Measurements from ENCODE around the gene SDF2L1.

DNA sequence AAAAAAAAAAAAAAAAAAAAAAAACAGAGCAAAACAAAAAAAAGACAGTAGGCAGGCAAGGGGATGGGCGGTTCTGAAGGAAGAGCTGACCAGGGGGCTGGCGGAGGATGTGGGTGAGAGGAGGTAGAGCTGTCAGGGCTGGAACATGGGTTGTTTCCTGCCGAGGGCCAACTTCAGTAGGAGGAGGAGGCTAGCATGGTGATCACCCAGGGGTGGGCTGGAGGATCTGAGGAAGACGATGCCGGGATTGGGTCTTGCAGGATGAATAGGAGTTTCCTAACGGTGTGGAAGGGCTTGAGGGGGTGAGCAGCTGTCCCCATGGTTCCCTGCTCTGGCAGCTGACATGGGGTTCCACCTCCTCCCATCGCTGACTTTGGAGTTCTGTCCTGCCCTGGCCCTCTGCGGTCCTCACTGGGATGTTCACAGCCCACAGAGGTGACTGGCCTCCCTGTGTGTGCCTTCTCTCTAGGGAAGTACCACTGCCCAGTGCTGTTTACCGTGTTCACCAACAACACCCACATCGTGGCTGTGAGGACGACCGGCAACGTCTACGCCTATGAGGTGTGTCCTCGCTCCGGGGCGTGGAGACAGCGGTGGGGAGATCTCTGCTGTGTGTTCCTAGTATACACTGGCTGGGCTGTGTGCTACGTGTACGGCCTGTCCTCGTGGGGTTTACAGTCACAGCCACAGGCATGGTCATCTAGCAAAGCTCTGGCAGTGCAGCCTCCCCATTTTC lies 38.9 kb downstream of the SDF2L1 start:
- TF ChIP-seq POLR2AphosphoS5 (IDR thresholded peaks at IDR 0.05; ENCODE audit: borderline replicate concordance, low read depth, low read length) (no peak), EZH2 (IDR thresholded peaks at IDR 0.05) (no peak), FOXP2 (optimal IDR thresholded peaks at IDR 0.05; ENCODE audit: control extremely low read depth, extremely low read length, insufficient read depth) (no peak)
